GM12891 (cell line): ENCODE results near the gene FOXD1. TPM values are rescaled to one million over a fixed set of nuclear protein-coding genes. Genes with fewer than 3 reads are reported as not detected.

ENCODE experiments used
- DNase-seq: peaks from one replicate; pipeline ENCODE4 v3.0.0; 2011; ENCODE audit warnings: low spot score; ENCODE audit not compliant: insufficient read length
- FAIRE-seq: peaks from 2 replicates; lab custom pipeline; 2011; peaks lifted over from hg19 to GRCh38; lab: Jason Lieb, UNC
- PAX5 ChIP-seq: IDR thresholded peaks from 2 replicates; pipeline ENCODE4 v1.6.1; 2011; ENCODE audit warnings: low read length, moderate library complexity, mild to moderate bottlenecking; ENCODE audit not compliant: insufficient read depth, severe bottlenecking
- POLR2A ChIP-seq: IDR thresholded peaks from 2 replicates; pipeline ENCODE4 v1.6.1; 2011; ENCODE audit warnings: low read depth, low read length, control low read depth
- POLR2AphosphoS5 ChIP-seq: IDR thresholded peaks from 2 replicates; pipeline ENCODE4 v1.6.1; 2011; ENCODE audit warnings: low read depth, low read length, control low read depth
- POU2F2 ChIP-seq: IDR thresholded peaks from 2 replicates; pipeline ENCODE4 v1.6.1; 2011; ENCODE audit warnings: low read depth, mild to moderate bottlenecking, control low read depth, low read length, moderate library complexity
- SPI1 ChIP-seq: IDR thresholded peaks from 2 replicates; pipeline ENCODE4 v1.6.1; 2011; ENCODE audit warnings: low read depth, low read length, control low read depth
- TAF1 ChIP-seq: IDR thresholded peaks from 2 replicates; pipeline ENCODE4 v1.6.1; 2011; ENCODE audit warnings: low read depth, low read length, control low read depth
- polyA plus RNA-seq: library from polyadenylated mRNA; unstranded; fragments of >200 nt; gene quantifications from one replicate; pipeline ENCODE4 v1.2.1, GENCODE V29; 2012; ENCODE audit warnings: low read depth, missing spikeins, inconsistent platforms; ENCODE audit not compliant: missing spikeins

Gene FOXD1
- polyA plus RNA-seq, result 0.04 TPM

DNA sequence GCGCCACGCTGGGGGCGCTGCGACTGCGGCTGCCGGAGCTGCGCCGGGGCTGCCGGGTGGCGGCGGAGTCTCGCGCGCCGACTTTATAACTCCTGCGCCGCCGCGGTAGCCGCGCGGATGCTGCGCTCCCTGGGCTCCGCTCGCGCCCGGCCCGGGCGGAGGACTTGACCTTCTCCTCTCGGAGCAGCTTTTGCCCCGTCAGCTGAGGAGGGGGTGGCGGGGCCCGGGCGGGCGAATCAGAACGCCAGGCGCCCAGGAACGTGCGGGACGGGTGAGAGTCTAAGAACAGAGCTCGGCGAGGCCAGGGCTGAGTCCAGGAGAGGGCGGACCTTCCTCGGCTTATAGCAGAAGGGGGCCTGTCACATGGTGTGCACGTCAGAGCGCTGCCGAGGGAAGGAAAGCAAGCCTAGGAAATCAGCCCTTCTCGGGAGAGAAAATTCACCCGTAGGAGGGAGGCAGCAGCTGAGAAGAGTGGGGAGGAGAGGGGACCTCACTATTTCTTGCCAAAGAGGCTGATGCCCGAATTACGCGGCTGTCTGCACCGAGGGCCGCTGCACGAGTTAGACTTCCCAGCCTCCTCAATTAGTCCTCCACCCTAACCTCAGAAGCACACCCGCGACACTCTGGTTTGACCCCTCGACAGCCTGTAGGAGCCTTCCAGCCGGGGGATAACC is at the start of gene FOXD1:
TSS of gene FOXD1 (minus strand) at position 315 of the 674 bp plus-strand sequence. CDS start 415 bp downstream, outside the sequence.
- DNase-seq, result no peak
- no peak for FAIRE-seq
- TF ChIP-seq TAF1 (no peak), POLR2A (no peak), PAX5 (no peak)

- no peak for FAIRE-seq
- no peak for DNase-seq
- TF ChIP-seq POLR2AphosphoS5 (no peak), TAF1 (no peak)
Observed at GRCh38 chr5:73497497-73498056, 49.0 kb upstream of the FOXD1 start.

DNA sequence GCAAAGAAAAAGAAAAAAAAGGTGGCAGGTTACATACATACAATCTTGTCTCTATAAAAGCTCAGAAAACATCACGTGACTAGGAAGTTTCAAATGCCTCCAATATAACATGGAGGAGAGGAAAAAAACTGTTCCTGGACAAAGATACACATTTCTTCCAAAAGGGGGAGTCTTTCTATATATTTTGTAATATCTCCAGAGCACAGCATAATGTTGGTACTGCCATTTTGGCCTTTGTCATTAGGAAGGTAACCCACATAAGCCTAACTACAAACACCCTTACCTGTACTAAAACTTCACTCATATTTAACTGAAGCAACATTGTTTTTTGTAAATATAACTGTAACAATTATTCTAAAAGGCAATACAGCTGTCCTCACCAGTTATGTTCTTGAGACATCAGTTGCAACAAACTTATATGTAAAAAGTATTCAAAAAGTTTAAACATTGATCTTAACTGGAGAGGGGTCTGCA is 48.4 kb upstream of the FOXD1 start:
- TF ChIP-seq PAX5, result no peak
- TF ChIP-seq POLR2A, result no peak
- TF ChIP-seq SPI1, result no peak
- no peak for TF ChIP-seq POU2F2
- no peak for TF ChIP-seq POLR2AphosphoS5
- no peak for TF ChIP-seq TAF1
- DNase-seq (no peak), FAIRE-seq (no peak)

GRCh38 chr5:73495772-73496335 is 47.3 kb upstream of the FOXD1 start:
- FAIRE-seq (no peak), DNase-seq (no peak)
- TF ChIP-seq POLR2AphosphoS5, result no peak
- TF ChIP-seq TAF1, result no peak
- no peak for TF ChIP-seq POLR2A
- TF ChIP-seq SPI1, result no peak
- TF ChIP-seq PAX5, result no peak
- no peak for TF ChIP-seq POU2F2

DNA sequence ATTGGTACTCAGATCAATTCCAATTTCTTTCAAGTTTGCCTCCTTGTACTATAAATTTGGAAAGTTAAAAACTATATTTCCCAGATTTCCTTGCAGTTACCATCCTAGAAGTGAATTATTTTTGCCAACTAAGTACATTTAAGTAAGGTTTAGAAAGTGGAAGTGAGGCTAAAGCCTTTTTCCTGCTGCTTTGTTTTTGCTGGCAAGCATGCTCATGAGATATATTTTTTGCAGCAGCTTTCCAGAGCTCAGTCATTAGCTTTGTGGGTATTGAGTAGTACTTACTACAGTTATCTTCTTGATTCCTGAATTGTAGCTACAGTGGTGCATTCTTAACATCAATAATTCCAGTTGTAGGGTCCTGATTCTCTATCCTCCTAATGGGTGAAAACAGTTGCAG is 46.1 kb upstream of the FOXD1 start:
- DNase-seq (no peak), FAIRE-seq (no peak)
- TF ChIP-seq SPI1 (no peak), TAF1 (no peak), PAX5 (no peak), POU2F2 (no peak), POLR2A (no peak), POLR2AphosphoS5 (no peak)

DNA sequence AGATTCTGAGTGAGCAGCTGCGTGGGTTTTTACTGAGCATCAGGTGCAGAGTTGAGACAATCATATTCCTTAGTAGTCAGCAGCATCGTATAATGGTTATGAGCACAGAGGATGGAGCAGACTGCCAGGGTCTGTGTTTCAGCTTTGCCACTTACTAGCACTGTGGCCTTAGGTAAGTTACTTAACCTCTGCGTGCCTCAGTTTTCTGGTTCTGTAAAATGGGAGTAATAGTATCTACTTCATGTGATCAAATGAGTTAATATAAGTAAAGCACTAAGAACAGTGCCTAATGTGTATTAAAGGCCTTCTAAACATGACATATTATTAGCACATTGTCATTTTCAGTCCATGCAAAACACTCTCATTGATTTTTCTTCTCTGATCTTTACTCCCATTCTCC is 44.8 kb upstream of the FOXD1 start:
- DNase-seq, result no peak
- no peak for TF ChIP-seq POLR2A
- TF ChIP-seq POU2F2, result no peak
- no peak for TF ChIP-seq PAX5
- no peak for TF ChIP-seq TAF1
- TF ChIP-seq SPI1, result no peak
- no peak for TF ChIP-seq POLR2AphosphoS5
- FAIRE-seq, result no peak

DNA sequence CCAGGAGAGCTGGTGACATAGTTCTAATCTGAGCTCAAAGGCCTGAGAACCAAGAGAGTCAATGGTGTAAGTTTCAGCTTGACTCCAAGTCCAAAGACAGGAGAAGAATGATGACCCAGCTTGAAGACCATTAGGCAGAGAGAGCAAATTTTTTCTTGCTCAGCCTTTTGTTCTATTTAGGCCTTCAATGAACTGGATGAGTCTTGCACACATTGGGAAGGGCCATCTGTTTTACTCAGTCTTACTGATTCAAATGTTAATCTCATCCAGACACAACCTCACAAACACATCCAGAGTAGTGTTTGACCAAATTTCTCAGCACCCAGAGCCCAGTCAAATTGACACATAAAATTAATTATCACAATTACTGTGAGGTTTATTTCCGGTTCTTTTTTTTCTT is 42.6 kb upstream of the FOXD1 start:
- FAIRE-seq (no peak), DNase-seq (no peak)
- TF ChIP-seq SPI1, result no peak
- no peak for TF ChIP-seq TAF1
- no peak for TF ChIP-seq POLR2AphosphoS5
- TF ChIP-seq POLR2A, result no peak
- TF ChIP-seq PAX5, result no peak
- no peak for TF ChIP-seq POU2F2

DNA sequence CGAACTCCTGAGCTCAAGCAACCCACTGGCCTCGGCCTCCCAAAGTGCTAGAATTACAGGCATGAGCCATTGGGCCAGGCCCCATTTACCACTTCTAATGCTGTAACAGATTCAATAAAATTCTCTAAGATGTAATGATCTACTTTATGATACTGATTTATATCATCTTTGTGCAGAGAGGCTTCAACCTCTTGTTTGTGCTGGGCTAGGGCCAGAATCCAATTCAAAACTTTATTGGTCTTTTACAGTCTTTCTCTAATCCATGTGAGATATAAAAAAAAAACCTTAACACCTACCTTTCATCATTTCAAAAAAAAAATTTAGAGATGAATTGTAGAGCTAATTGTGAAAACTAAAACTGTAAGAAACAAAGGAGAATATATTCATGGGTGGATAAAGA is 41.5 kb upstream of the FOXD1 start:
- TF ChIP-seq PAX5 (no peak), POLR2A (no peak), POU2F2 (no peak), SPI1 (no peak), TAF1 (no peak), POLR2AphosphoS5 (no peak)

DNA sequence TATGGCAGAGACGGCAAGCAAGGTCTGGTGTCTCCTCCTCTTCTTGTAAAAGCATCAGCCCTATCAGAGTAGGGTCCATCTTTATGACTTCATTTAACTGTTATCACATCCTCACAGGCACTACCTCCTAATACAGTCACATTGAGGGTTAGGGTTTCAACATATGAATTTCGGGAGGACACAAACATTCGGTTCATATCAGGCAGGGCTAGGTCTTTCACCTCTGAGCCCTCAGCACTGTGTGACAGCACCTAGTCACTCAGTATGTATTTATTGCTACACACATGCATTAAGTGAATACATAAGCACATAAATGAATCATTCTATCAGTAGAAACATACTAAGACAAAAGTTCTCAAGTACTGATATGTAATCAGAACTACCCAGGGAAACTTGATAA is 40.2 kb upstream of the FOXD1 start:
- DNase-seq, result no peak
- TF ChIP-seq TAF1, result no peak
- TF ChIP-seq POLR2AphosphoS5, result no peak
- TF ChIP-seq SPI1, result no peak
- no peak for TF ChIP-seq POU2F2
- TF ChIP-seq POLR2A, result no peak
- TF ChIP-seq PAX5, result no peak
- FAIRE-seq, result no peak

More for the DNA sequence above, 41.5 kb upstream of the FOXD1 start:
- no peak for DNase-seq
- FAIRE-seq, result no peak
